Adrenal gland (tissue), 5 donors: ENCODE results near the gene DUSP2.

Experiments
- POLR2A ChIP-seq, 2 donors: fragments of 450-650 bp; IDR thresholded peaks; one replicate each; pipeline ENCODE4 v1.6.1; 2017; ENCODE audit warnings: antibody characterized with exemption in 2 of 2, mild to moderate bottlenecking in 2 of 2, moderate library complexity in 1 of 2
- TF ChIP-seq, protein P1 (sequence below), 6 experiments: fragments of 450-650 bp in 4 of 6; fragments of 200-600 bp in 2 of 6; sonication (generic) in 1 of 6; IDR thresholded peaks; 1 replicate in 5 of 6; 2 replicates in 1 of 6; pipeline versions ENCODE4 v1.5.1 to v1.8.0; 2016 to 2021; ENCODE audit warnings: antibody characterized with exemption in 6 of 6, mild to moderate bottlenecking in 2 of 6, moderate library complexity in 1 of 6
- donor health status: DM: no; HTN: no; CAD: no.

DNA sequence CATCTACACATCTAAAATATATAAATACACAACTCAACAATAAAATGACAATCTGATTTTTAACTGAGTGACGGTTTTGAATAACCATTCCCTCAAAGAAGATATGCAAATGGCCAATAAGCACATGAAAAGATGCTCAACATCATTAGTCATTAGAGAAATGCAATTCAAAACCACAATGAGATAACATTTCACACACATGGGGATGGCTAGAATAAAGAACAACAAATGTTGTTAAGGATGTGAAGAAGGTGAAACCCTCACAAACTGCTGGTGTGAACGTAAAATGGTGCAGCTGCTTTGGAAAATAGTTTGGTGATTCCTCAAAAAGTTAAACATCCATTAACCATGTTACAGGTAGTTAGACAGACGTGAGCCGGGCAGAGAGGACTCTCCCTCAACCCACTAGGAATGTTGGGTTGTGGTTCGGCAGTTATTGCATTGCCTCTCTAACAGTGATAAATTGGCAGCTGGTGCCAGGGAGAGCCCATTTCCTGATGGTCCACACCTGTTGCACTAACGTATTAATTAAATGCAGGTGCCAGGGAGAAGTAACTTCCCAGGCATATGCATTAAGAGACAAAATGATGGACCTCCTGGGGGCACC lies 22.3 kb upstream of the DUSP2 start:
- TF ChIP-seq, protein P1, sequence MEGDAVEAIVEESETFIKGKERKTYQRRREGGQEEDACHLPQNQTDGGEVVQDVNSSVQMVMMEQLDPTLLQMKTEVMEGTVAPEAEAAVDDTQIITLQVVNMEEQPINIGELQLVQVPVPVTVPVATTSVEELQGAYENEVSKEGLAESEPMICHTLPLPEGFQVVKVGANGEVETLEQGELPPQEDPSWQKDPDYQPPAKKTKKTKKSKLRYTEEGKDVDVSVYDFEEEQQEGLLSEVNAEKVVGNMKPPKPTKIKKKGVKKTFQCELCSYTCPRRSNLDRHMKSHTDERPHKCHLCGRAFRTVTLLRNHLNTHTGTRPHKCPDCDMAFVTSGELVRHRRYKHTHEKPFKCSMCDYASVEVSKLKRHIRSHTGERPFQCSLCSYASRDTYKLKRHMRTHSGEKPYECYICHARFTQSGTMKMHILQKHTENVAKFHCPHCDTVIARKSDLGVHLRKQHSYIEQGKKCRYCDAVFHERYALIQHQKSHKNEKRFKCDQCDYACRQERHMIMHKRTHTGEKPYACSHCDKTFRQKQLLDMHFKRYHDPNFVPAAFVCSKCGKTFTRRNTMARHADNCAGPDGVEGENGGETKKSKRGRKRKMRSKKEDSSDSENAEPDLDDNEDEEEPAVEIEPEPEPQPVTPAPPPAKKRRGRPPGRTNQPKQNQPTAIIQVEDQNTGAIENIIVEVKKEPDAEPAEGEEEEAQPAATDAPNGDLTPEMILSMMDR (IDR thresholded peaks at IDR 0.05) = no peak
- TF ChIP-seq POLR2A (IDR thresholded peaks at IDR 0.05) = no peak
